AG09309 (cell line): ENCODE data around the gene NUDT14.

Source experiments
- DNase-seq: peaks from one replicate; pipeline ENCODE4 v3.0.0-alpha.2; 2010; ENCODE audit warnings: low read depth
- H3K4me3 ChIP-seq: 2 replicates; pipeline ENCODE4 v1.5.1; 2011; ENCODE audit warnings: mild to moderate bottlenecking, low read depth, low read length, moderate library complexity; ENCODE audit not compliant: control insufficient read depth
- TF ChIP-seq, protein P1 (sequence below): IDR thresholded peaks from 2 replicates; pipeline ENCODE4 v1.5.1; 2011; ENCODE audit warnings: mild to moderate bottlenecking, low read depth, low read length, inconsistent platforms; ENCODE audit not compliant: insufficient read depth, control insufficient read depth; ENCODE audit errors: missing control alignments

Gene NUDT14

DNA sequence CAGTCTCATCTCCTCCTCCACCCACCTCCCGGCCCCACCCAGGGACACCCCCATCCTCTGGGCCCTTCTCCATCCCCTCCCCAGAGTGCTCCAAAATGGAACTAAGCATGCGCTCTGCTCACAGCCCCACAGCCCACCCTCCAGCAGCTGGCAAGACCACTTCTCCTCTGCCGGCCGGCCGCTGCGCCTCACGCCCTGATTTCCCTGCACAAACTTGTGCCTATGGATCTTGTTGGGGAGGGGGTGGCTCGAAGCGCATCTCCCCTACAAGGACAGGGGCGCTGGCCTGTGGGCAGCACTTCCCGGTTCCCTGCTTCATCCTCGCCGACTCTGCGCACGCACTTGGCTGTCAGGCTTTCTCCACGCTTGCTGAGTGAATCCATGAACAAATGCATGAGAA, 19.5 kb upstream of the NUDT14 start:
- no peak overlapping the region for H3K4me3 ChIP-seq
- DNase-seq, result no peak
- TF ChIP-seq, protein P1, sequence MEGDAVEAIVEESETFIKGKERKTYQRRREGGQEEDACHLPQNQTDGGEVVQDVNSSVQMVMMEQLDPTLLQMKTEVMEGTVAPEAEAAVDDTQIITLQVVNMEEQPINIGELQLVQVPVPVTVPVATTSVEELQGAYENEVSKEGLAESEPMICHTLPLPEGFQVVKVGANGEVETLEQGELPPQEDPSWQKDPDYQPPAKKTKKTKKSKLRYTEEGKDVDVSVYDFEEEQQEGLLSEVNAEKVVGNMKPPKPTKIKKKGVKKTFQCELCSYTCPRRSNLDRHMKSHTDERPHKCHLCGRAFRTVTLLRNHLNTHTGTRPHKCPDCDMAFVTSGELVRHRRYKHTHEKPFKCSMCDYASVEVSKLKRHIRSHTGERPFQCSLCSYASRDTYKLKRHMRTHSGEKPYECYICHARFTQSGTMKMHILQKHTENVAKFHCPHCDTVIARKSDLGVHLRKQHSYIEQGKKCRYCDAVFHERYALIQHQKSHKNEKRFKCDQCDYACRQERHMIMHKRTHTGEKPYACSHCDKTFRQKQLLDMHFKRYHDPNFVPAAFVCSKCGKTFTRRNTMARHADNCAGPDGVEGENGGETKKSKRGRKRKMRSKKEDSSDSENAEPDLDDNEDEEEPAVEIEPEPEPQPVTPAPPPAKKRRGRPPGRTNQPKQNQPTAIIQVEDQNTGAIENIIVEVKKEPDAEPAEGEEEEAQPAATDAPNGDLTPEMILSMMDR, result no peak

DNA sequence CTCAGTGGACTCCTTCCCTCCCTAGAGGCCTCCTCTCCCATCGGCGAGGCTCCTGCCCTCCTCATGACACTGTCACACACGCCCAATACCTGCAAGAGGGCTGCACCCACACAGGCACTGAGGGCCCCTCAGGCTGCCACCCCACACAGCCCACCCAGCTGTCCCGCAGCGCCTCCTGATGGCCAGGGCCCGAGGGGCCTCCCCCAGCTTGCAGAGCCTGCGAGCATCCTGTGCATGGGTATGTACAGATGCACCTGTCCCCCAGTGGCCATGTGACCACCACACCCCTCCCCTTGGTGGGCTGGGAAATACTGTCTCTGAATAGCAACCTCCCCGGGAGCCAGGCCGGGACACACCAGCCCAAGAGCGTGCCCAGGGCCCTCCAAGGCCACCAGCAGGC, 19.0 kb upstream of the NUDT14 start:
- H3K4me3 ChIP-seq, result no peak overlapping the region
- no peak for DNase-seq
- TF ChIP-seq, protein P1, result peak; percentile 9

DNA sequence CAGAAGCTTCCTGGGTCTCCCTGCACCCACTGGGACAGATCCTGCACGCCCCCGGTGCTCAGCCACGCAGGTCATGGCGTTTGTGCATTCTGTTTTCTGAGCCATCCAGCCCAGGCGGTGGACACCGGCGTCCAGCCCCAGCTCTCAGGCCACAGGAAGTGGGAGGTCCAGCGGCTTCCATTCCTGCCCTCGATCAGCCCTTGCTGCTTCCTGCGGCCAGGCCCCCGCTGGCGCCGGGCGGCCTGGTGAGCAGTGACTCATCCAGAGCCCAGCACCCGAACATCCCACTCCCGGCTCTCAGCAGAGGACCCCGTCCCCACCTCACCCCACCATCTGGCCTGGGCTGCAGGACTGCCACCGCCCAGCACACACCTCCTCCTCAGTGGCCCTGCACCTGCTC, 18.0 kb upstream of the NUDT14 start:
- no peak overlapping the region for H3K4me3 ChIP-seq
- TF ChIP-seq, protein P1, result no peak
- DNase-seq, result no peak

DNA sequence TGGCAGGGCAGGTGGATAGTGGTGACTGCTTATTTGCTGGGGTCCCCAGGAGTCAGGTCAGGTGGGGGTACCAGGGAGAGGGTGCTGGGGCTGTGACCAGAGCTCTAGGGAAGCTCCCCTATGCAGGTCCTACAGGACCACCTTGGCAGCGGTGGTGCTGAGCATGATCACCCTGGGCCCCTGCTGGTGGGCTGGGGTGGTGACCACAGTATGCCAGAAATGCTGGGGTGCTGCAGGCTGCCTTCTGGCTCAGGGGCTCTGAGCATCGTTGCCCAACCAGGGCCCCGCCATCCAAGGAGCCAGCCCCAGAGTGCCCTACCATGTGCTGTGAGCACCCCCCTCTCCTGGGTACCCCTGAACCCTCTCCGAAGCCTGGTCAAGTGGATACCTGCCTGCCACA, 17.5 kb upstream of the NUDT14 start:
- H3K4me3 ChIP-seq, result no peak overlapping the region
- TF ChIP-seq, protein P1, result no peak
- no peak for DNase-seq

DNA sequence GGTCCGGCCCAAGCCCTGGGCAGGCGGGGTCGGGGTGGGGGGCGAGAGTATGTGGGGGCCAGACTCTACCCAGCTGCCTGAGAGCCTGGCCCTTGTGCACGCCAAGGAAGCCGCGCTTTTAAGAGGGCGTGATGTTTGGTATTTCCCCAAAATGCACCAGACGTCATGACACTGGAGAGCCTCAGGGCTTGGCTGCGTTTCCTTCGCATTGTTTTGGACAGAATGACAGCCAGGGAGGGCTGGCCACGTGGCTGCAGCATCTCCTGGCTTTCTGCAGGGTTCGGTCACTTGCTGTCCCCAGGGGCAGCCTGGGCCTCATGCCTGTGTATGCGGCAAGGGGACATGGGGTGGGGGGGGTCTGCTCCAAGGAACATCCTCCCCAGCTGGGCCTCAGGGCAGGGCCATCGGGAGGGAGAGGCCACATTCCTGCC, 16.1 kb upstream of the NUDT14 start:
- TF ChIP-seq, protein P1, result no peak
- no peak overlapping the region for H3K4me3 ChIP-seq
- DNase-seq, result peak; percentile 23

DNA sequence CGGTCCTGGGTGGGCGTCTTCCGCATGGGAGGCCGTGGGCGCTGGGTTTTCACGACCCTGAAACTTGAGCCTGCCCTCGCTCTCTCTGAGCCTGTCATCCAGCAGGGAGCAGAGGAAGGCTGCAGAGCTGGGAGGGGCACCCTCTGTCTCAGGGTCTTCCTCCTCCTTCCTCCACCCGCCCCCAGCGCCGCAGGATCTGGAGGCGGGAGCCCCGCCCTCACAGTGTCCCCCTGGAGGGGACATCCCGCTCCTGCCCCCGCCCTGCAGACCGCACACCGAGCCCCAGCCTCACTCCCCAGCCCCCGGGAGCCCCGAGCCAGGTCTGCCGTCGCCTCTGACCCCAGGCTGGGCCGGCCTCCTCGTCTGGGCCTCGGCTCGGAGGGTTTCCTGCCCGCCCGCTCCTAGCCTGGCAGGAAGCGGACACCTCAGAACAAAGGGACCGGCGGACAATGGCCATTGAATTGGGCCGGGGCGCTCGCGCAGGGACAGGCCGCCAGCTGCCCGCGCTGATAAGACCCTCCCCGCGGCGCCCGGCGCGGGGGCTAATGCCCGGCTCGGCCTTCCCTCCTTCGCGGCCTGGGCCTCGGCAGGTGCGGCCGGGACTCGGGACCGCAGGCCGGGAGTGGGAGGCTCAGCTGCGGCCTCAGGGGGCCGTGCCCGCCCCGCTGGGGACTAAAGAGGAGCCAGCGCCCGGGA, 15.3 kb upstream of the NUDT14 start:
- no peak overlapping the region for H3K4me3 ChIP-seq

More for the DNA sequence above, 15.3 kb upstream of the NUDT14 start:
- DNase-seq, result no peak
- TF ChIP-seq, protein P1, result no peak
